Uterus (tissue), 4 donors: ENCODE results near the gene CEP89. TPM values are rescaled to one million over a fixed set of nuclear protein-coding genes. Genes with fewer than 3 reads are reported as not detected.
"Not testable (repeated sequence)": the region's sequence is repeated elsewhere in the genome, so short reads cannot be mapped to it uniquely, and the experiment has no call there.

Source experiments
- DNase-seq, 2 donors: peaks; one replicate each; pipeline ENCODE4 v3.0.0-alpha.2; 2019 to 2020
- H3K27ac ChIP-seq, 2 donors: fragments of 200-600 bp; sonication (generic); 1 replicate in 1 of 2; 2 replicates in 1 of 2; pipeline ENCODE4 v1.5.1; 2016 to 2018
- H3K27me3 ChIP-seq, 2 donors: fragments of 200-600 bp; sonication (generic); one replicate each; pipeline ENCODE4 v1.5.1; 2018 to 2019; ENCODE audit warnings: control low read depth in 1 of 2
- H3K36me3 ChIP-seq, 2 donors: fragments of 200-600 bp; sonication (generic); one replicate each; pipeline ENCODE4 v1.5.1; 2019; ENCODE audit warnings: control low read depth in 1 of 2
- H3K4me1 ChIP-seq, 2 donors: fragments of 200-600 bp; sonication (generic); one replicate each; pipeline ENCODE4 v1.5.1; 2018 to 2019; ENCODE audit warnings: control low read depth in 1 of 2
- H3K4me3 ChIP-seq, 2 donors: fragments of 200-600 bp; sonication (generic); 1 replicate in 1 of 2; 2 replicates in 1 of 2; pipeline ENCODE4 v1.5.1; 2018 to 2019; ENCODE audit warnings: mild to moderate bottlenecking in 1 of 2
- H3K9me3 ChIP-seq, 2 donors: fragments of 200-600 bp; sonication (generic); one replicate each; pipeline ENCODE4 v1.5.1; 2019; ENCODE audit warnings: control low read depth in 1 of 2
- POLR2A ChIP-seq, 2 donors: fragments of 450-650 bp; IDR thresholded peaks; one replicate each; pipeline ENCODE4 v1.6.1; 2016; ENCODE audit warnings: antibody characterized with exemption in 2 of 2, mild to moderate bottlenecking in 1 of 2, moderate library complexity in 1 of 2
- intact Hi-C: fragments of 100-400 bp; cut with DNase I; formaldehyde crosslinking; loops from one replicate; pipeline ENCODE4 v1.15.1; 2023; ENCODE audit warnings: low total_unique reads
- total RNA-seq, 4 donors: library from RNA; depleted of rRNA in 3 of 4; stranded (reverse); fragments of >200 nt in 3 of 4; gene quantifications; one replicate each; pipeline versions ENCODE4 v1.1.0 to v1.2.4, GENCODE V29; 2014 to 2023
- TF ChIP-seq, protein P1 (sequence below), 4 experiments: fragments of 200-600 bp in 2 of 4; fragments of 450-650 bp in 2 of 4; sonication (generic) in 2 of 4; IDR thresholded peaks; one replicate each; pipeline ENCODE4 v1.5.1; 2016 to 2019; ENCODE audit warnings: antibody characterized with exemption in 4 of 4, mild to moderate bottlenecking in 2 of 4, moderate library complexity in 1 of 4
- donor health status: DM: yes; HTN: yes; CAD: no.

CEP89 gene
- total RNA-seq, 4 donors from 2014 or later, result 5.1 to 29.2 (median 10.6) TPM

DNA sequence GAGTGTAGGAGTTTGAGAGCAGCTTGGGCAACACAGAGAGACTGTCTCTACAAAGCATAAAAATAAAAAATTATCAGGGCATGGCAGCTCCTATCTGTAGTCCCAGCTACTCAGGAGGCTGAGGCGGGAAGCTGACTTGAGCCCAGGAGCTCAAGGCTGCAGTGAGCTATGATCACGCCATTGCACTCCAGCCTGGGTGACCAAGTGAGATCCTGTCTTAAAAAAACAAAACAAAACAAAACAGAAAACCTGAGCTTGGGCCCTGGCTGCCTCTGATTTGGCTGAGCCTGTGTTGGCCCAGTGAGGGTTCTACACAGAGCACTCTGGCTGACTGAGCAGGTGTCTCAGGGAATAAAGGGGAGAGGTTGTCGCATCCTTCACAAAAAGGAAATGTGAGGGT, 110.2 kb downstream of the CEP89 start:
- Histone ChIP-seq H3K27me3 (no peaks in the 10 kb centered on the region), H3K36me3 (no peaks in the 10 kb centered on the region), H3K4me3 (no peak overlapping the region), H3K27ac (no peak overlapping the region), H3K4me1 (no peaks in the 10 kb centered on the region), H3K9me3 (no peaks in the 10 kb centered on the region)
- no peak for DNase-seq
- TF ChIP-seq, protein P1, sequence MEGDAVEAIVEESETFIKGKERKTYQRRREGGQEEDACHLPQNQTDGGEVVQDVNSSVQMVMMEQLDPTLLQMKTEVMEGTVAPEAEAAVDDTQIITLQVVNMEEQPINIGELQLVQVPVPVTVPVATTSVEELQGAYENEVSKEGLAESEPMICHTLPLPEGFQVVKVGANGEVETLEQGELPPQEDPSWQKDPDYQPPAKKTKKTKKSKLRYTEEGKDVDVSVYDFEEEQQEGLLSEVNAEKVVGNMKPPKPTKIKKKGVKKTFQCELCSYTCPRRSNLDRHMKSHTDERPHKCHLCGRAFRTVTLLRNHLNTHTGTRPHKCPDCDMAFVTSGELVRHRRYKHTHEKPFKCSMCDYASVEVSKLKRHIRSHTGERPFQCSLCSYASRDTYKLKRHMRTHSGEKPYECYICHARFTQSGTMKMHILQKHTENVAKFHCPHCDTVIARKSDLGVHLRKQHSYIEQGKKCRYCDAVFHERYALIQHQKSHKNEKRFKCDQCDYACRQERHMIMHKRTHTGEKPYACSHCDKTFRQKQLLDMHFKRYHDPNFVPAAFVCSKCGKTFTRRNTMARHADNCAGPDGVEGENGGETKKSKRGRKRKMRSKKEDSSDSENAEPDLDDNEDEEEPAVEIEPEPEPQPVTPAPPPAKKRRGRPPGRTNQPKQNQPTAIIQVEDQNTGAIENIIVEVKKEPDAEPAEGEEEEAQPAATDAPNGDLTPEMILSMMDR (IDR thresholded peaks at IDR 0.05), result no peak
- no peak for TF ChIP-seq POLR2A (IDR thresholded peaks at IDR 0.05)
- intact Hi-C loops, result no loop called here

DNA sequence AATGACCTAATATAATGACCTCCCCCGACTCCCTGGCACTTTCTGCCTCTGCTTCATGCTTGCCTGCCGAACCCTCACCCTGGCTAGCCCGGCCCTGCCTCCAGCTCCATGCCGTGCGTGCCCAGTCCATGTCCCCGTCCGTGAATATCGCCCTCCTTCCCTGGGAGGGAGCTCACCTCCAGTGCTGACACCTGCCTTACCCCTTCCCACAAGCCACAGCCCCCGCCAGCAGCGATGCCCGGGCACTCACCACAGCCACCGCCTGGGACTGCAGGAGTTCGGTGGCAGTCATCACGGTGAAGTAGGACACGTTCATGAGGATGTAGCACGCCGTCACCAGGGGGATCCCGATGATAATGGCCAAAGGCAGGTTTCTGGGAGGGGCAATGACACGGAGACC, 112.2 kb downstream of the CEP89 start:
- DNase-seq, result no peak
- TF ChIP-seq POLR2A (IDR thresholded peaks at IDR 0.05), result no peak
- TF ChIP-seq, protein P1 (IDR thresholded peaks at IDR 0.05), result no peak

DNA sequence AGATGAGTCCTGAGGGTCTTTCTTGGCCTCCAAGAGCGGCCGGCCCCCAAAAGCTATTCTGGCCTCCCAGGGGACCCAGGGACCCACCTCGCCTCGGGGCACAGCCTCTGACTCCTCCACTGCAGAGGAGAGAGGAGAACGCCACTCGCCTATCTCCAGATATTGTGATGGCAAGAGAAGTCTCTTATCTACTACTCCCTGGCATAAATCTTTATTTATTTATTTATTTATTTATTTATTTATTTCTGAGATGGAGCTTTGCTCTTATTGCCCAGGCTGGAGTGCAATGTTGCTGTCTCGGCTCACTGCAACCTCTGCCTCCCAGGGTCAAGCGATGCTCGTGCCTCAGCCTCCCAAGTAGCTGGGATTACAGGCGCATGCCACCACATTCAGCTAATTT, 113.2 kb downstream of the CEP89 start:
- Histone ChIP-seq H3K4me1 (no peaks in the 10 kb centered on the region), H3K27ac (no peak overlapping the region), H3K4me3 (no peak overlapping the region), H3K9me3 (no peaks in the 10 kb centered on the region), H3K36me3 (no peaks in the 10 kb centered on the region), H3K27me3 (no peaks in the 10 kb centered on the region)
- TF ChIP-seq POLR2A (IDR thresholded peaks at IDR 0.05), result no peak
- TF ChIP-seq, protein P1 (IDR thresholded peaks at IDR 0.05), result no peak
- intact Hi-C loops, result no loop called here
- no peak for DNase-seq

More for the DNA sequence above, 112.2 kb downstream of the CEP89 start:
- Histone ChIP-seq H3K4me3 (no peak overlapping the region), H3K9me3 (no peaks in the 10 kb centered on the region), H3K4me1 (no peaks in the 10 kb centered on the region), H3K27me3 (no peaks in the 10 kb centered on the region), H3K27ac (no peak overlapping the region), H3K36me3 (no peaks in the 10 kb centered on the region)
- intact Hi-C loops, result no loop called here

DNA sequence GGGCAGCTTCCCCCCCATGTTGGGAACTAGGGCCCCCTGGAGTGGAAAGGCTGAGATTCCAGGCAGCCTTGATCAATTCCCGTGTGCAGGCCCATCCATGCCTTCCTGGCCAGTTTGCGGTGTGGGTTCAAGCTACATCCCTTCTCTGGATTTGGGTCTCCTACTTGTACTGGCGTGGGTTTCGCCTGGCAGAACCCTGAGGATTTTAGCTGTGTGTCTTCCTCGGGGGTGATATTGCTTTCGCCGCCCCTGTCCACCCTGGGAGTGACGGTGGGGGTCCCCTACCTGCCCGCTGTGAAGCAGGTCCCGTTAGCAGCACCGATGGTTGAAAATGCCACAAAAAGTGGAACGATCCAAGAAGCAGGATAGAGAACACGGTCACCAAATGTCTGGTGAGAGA, 113.6 kb downstream of the CEP89 start:
- no peak for DNase-seq
- TF ChIP-seq POLR2A (IDR thresholded peaks at IDR 0.05), result no peak
- TF ChIP-seq, protein P1 (IDR thresholded peaks at IDR 0.05), result no peak
- intact Hi-C loops, result no loop called here

DNA sequence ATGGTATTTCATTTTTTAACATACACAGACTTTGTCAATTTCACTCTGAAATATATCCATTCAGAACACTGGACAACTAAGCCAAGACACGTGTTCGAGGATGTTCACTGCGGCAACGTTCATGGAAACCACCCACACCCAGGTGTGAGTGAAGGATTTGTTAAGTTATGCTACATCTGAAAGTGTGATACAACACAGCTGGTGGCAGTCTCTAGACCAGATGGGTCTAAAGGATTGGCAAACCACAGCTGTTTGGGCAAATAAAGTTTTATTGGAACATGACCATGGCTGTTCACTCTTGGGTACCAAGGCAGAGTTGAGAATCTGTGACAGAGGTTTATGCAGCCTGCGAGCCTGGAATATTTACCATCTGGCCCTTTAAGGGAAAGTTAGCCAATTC, 114.2 kb downstream of the CEP89 start:
- no peaks in the 10 kb centered on the region for H3K36me3 ChIP-seq
- no peaks in the 10 kb centered on the region for H3K27me3 ChIP-seq
- no peak for TF ChIP-seq POLR2A (IDR thresholded peaks at IDR 0.05)
- TF ChIP-seq, protein P1 (IDR thresholded peaks at IDR 0.05), result no peak
- no peak overlapping the region for H3K4me3 ChIP-seq
- DNase-seq, result no peak
- no peak overlapping the region for H3K27ac ChIP-seq
- intact Hi-C loops, result no loop called here
- H3K4me1 ChIP-seq, result no peaks in the 10 kb centered on the region
- no peaks in the 10 kb centered on the region for H3K9me3 ChIP-seq

More for the DNA sequence above, 113.6 kb downstream of the CEP89 start:
- Histone ChIP-seq H3K9me3 (no peaks in the 10 kb centered on the region), H3K27ac (no peak overlapping the region), H3K36me3 (no peaks in the 10 kb centered on the region), H3K27me3 (no peaks in the 10 kb centered on the region), H3K4me1 (no peaks in the 10 kb centered on the region), H3K4me3 (no peak overlapping the region)

DNA sequence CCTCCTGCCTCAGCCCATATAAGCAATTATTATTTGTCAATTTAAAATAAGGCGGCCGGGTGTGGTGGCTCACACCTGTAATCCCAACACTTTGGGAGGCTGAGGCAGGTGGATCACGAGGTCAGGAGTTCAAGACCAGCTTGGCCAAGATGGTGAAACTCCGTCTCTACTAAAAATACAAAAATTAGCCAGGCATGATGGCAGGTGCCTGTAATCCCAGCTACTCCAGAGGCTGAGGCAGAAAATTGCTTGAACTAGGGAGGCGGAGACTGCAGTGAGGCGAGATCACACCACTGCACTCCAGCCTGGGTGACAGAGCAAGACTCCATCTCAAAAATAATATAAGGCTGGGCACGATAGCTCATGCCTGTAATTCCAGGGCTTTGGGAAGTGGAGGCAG, 114.9 kb downstream of the CEP89 start:
- H3K9me3 ChIP-seq, result not testable (repeated sequence)

More for the DNA sequence above, 114.9 kb downstream of the CEP89 start:
- H3K27ac ChIP-seq, intact Hi-C loops, H3K4me3 ChIP-seq, DNase-seq, H3K36me3 ChIP-seq, H3K27me3 ChIP-seq, H3K4me1 ChIP-seq: not testable (repeated sequence)
